ENCODE results near the gene DKK3.

Gene DKK3

DNA sequence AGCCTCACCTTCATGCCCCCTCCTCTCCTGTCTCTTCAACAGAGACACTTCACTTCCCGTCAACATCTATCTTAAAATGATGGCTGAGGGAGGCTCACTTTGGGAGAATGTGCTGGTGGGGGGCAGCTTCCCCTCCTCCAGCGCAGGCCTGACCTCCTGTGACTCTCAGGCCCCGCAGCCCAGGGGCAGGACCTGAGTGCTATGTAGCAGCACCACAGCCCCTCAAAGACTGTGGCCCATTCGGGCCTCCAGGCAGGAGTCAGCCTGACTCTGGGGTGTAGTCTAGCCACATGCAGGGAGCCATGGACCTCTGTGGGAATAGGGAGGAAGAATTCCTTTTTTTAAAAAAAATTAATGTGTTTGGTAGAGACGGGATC lies 43.7 kb downstream of the DKK3 start:
- H3K4me3 ChIP-seq (IDR thresholded peaks at IDR 0.05; ENCODE audit: insufficient read depth, low read depth, low read length) = no peak overlapping the region
- TF ChIP-seq CTCF (conservative IDR thresholded peaks at IDR 0.05; ENCODE audit: low read depth, low read length) = no peak
- no peaks in the 10 kb centered on the region for H3K36me3 ChIP-seq (ENCODE audit: insufficient read depth)
- no peaks in the 10 kb centered on the region for H3K79me2 ChIP-seq (ENCODE audit: insufficient read depth, low read depth)
- H4K20me1 ChIP-seq (ENCODE audit: insufficient read depth) = no peaks in the 10 kb centered on the region
- no peaks in the 10 kb centered on the region for H3K27me3 ChIP-seq (ENCODE audit: insufficient read depth, low read depth)
- H3K27ac ChIP-seq = no peak overlapping the region
- peaks cover 4% of the 10 kb centered on the region for H3K4me1 ChIP-seq (ENCODE audit: low read depth, poor library complexity, severe bottlenecking)
- H3K4me2 ChIP-seq = no peak overlapping the region
- no peak overlapping the region for H3K9ac ChIP-seq
- H2AFZ ChIP-seq (ENCODE audit: low read depth) = no peak overlapping the region

DNA sequence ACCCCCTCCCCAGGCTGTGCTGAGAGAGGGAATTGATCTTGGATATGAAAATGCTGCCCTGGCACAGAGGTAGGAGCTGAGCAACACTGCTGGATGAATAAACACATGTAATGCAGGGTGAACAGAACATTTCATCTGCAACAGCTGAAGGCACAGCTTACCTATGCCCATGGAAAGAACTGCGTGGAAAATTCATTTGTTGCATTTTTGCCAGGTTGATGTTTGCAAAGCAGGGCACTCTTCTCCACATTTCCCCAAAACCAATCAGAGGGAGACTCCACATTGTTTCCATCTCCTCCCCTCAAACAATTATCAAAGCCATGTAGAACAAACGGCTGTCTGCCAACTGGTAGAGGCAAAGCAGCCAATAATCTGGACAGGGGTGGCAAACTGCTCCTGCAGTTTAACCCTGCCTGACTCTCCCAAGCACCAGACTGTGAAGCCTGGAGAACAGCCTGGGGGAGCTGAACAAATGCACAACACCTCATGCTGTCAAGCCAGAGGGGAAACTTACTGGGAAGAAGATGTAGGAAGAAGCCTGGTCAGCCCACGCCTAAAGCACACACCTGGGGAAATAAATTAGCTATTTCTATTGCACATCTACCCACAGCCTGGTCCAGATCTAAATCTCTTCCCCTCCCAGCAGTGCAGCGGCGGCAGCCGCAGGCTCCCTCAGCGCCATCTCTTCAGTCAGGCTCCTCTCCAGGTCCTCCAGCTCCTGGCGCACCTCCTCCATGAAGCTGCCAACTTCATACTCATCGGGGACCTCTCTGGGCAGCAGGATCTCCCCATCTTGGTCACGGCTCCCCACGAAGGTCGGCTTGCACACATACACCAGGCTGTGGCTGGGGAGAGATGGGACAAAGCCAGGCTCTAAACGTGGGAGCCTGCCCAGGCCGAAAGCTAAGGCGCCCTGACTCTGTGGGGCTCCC lies 44.3 kb downstream of the DKK3 start:
- H3K36me3 ChIP-seq (ENCODE audit: insufficient read depth) = no peaks in the 10 kb centered on the region
- no peak overlapping the region for H3K27ac ChIP-seq
- H2AFZ ChIP-seq (ENCODE audit: low read depth) = no peak overlapping the region
- H3K4me2 ChIP-seq = no peak overlapping the region
- no peak overlapping the region for H3K9ac ChIP-seq
- TF ChIP-seq CTCF (conservative IDR thresholded peaks at IDR 0.05; ENCODE audit: low read depth, low read length) = no peak
- no peak overlapping the region for H3K4me3 ChIP-seq (IDR thresholded peaks at IDR 0.05; ENCODE audit: insufficient read depth, low read depth, low read length)
- H3K27me3 ChIP-seq (ENCODE audit: insufficient read depth, low read depth) = no peaks in the 10 kb centered on the region
- H4K20me1 ChIP-seq (ENCODE audit: insufficient read depth) = no peaks in the 10 kb centered on the region
- peaks cover 4% of the 10 kb centered on the region for H3K4me1 ChIP-seq (ENCODE audit: low read depth, poor library complexity, severe bottlenecking)
- H3K79me2 ChIP-seq (ENCODE audit: insufficient read depth, low read depth) = no peaks in the 10 kb centered on the region

- H3K4me3 ChIP-seq (IDR thresholded peaks at IDR 0.05; ENCODE audit: insufficient read depth, low read depth, low read length) = no peak overlapping the region
- no peaks in the 10 kb centered on the region for H3K27me3 ChIP-seq (ENCODE audit: insufficient read depth, low read depth)
- no peak overlapping the region for H3K9ac ChIP-seq
- H3K27ac ChIP-seq = no peak overlapping the region
- H4K20me1 ChIP-seq (ENCODE audit: insufficient read depth) = no peaks in the 10 kb centered on the region
- no peak overlapping the region for H3K4me2 ChIP-seq
- H3K36me3 ChIP-seq (ENCODE audit: insufficient read depth) = no peaks in the 10 kb centered on the region
- H3K79me2 ChIP-seq (ENCODE audit: insufficient read depth, low read depth) = no peaks in the 10 kb centered on the region
- peaks cover 4% of the 10 kb centered on the region for H3K4me1 ChIP-seq (ENCODE audit: low read depth, poor library complexity, severe bottlenecking)
- no peak for TF ChIP-seq CTCF (conservative IDR thresholded peaks at IDR 0.05; ENCODE audit: low read depth, low read length)
- H2AFZ ChIP-seq (ENCODE audit: low read depth) = no peak overlapping the region
These were observed 45.4 kb downstream of the DKK3 start for GRCh38 chr11:11963067-11963466.

GRCh38 chr11:11961399-11962028 lies 46.9 kb downstream of the DKK3 start:
- Histone ChIP-seq H3K9ac (no peak overlapping the region), H3K79me2 (ENCODE audit: insufficient read depth, low read depth) (no peaks in the 10 kb centered on the region), H2AFZ (ENCODE audit: low read depth) (no peak overlapping the region), H3K27me3 (ENCODE audit: insufficient read depth, low read depth) (no peaks in the 10 kb centered on the region), H3K4me2 (no peak overlapping the region), H3K4me1 (ENCODE audit: low read depth, poor library complexity, severe bottlenecking) (peaks cover 4% of the 10 kb centered on the region), H3K4me3 (IDR thresholded peaks at IDR 0.05; ENCODE audit: insufficient read depth, low read depth, low read length) (no peak overlapping the region), H4K20me1 (ENCODE audit: insufficient read depth) (no peaks in the 10 kb centered on the region), H3K27ac (no peak overlapping the region), H3K36me3 (ENCODE audit: insufficient read depth) (no peaks in the 10 kb centered on the region)
- no peak for TF ChIP-seq CTCF (conservative IDR thresholded peaks at IDR 0.05; ENCODE audit: low read depth, low read length)
